Astrocyte (in vitro differentiated cells and primary cell): ENCODE results near the gene TMEM184C. TPM values are rescaled to one million over a fixed set of nuclear protein-coding genes. Genes with fewer than 3 reads are reported as not detected.

Experiments used
- DNase-seq: peaks from one replicate; pipeline ENCODE4 v3.0.0-alpha.2; 2010; ENCODE audit warnings: low read depth
- FAIRE-seq: peaks from 2 replicates; lab custom pipeline; 2011; peaks lifted over from hg19 to GRCh38; lab: Jason Lieb, UNC
- H2AFZ ChIP-seq: 2 replicates; pipeline ENCODE4 v1.6.0; 2012; ENCODE audit warnings: low read depth, low read length, inconsistent platforms
- H3K27ac ChIP-seq: 2 replicates; pipeline ENCODE4 v1.5.1; 2011; ENCODE audit warnings: low read depth, low read length, inconsistent platforms
- H3K27me3 ChIP-seq: 2 replicates; pipeline ENCODE4 v1.6.0; 2011; ENCODE audit warnings: low read length, inconsistent platforms; ENCODE audit not compliant: insufficient read depth
- H3K36me3 ChIP-seq: 2 replicates; pipeline ENCODE4 v1.5.1; 2011; ENCODE audit warnings: low read length, inconsistent platforms; ENCODE audit not compliant: insufficient read depth
- H3K4me1 ChIP-seq: 2 replicates; pipeline ENCODE4 v1.5.1; 2011; ENCODE audit warnings: low read length, inconsistent platforms; ENCODE audit not compliant: insufficient read depth
- H3K4me2 ChIP-seq: 2 replicates; pipeline ENCODE4 v1.6.0; 2012; ENCODE audit warnings: low read length, inconsistent platforms
- H3K4me3 ChIP-seq: 2 replicates; pipeline ENCODE4 v1.5.1; 2011; ENCODE audit warnings: low read depth, mild to moderate bottlenecking, low read length, inconsistent platforms; ENCODE audit not compliant: insufficient read depth
- H3K79me2 ChIP-seq: 2 replicates; pipeline ENCODE4 v1.6.0; 2012; ENCODE audit warnings: mild to moderate bottlenecking, low read length, inconsistent platforms; ENCODE audit not compliant: insufficient read depth
- H3K9ac ChIP-seq: 2 replicates; pipeline ENCODE4 v1.6.0; 2012; ENCODE audit warnings: mild to moderate bottlenecking, low read length, inconsistent platforms
- H3K9me3 ChIP-seq: 2 replicates; pipeline ENCODE4 v1.5.1; 2012; ENCODE audit warnings: low read depth, mild to moderate bottlenecking, low read length, inconsistent platforms; ENCODE audit not compliant: insufficient read depth
- H4K20me1 ChIP-seq: 2 replicates; pipeline ENCODE4 v1.6.0; 2012; ENCODE audit warnings: low read length, inconsistent platforms; ENCODE audit not compliant: insufficient read depth
- H3K27ac Mint-ChIP-seq: one replicate; pipeline ENCODE4 v1.8.0; 2021; ENCODE audit warnings: mild to moderate bottlenecking, mixed read lengths; ENCODE audit not compliant: unreplicated experiment
- H3K27me3 Mint-ChIP-seq: one replicate; pipeline ENCODE4 v1.8.0; 2021; ENCODE audit warnings: low read depth, mixed read lengths; ENCODE audit not compliant: unreplicated experiment
- H3K36me3 Mint-ChIP-seq: one replicate; pipeline ENCODE4 v1.8.0; 2021; ENCODE audit warnings: low read depth, mixed read lengths; ENCODE audit not compliant: unreplicated experiment
- H3K4me1 Mint-ChIP-seq: one replicate; pipeline ENCODE4 v1.8.0; 2021; ENCODE audit warnings: low read depth, mixed read lengths; ENCODE audit not compliant: unreplicated experiment
- H3K4me3 Mint-ChIP-seq: one replicate; pipeline ENCODE4 v1.8.0; 2021; ENCODE audit warnings: mild to moderate bottlenecking, moderate library complexity, mixed read lengths; ENCODE audit not compliant: unreplicated experiment
- H3K9me3 Mint-ChIP-seq: one replicate; pipeline ENCODE4 v1.8.0; 2021; ENCODE audit warnings: mild to moderate bottlenecking, mixed read lengths; ENCODE audit not compliant: unreplicated experiment
- EZH2 ChIP-seq: IDR thresholded peaks from 2 replicates; pipeline ENCODE4 v1.6.1; 2012; ENCODE audit warnings: mild to moderate bottlenecking, low read length, inconsistent platforms; ENCODE audit not compliant: insufficient read depth
- total RNA-seq: library from RNA; stranded (reverse); gene quantifications from 2 replicates; pipeline ENCODE4 v1.2.1, GENCODE V29; 2021
- TF ChIP-seq, protein P1 (sequence below): IDR thresholded peaks from 2 replicates; pipeline ENCODE4 v1.5.1; 2011; ENCODE audit warnings: low read depth, mild to moderate bottlenecking, inconsistent platforms, low read length, moderate library complexity; ENCODE audit not compliant: insufficient read depth

Gene TMEM184C
- total RNA-seq, 1 donor from 2014 or later = 42.3 TPM

DNA sequence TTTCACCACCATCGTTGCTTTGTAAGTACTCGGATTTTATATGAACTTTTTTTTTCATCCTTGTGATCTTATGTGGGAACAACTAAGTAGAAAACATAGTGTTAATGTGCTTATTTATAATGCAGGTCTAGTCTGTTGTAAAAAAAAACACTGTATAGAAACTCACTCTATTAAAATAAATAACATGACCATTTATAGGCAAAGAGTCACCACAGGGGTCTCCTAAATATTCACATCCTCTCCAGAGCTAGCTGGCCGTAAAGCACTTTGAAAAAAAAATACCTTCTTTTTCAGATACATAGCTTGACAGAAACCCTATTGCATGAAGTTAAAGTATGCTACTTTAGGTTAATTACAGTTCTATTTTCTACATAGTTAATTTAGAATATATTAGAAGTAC is 11.2 kb downstream of the TMEM184C start:
- H3K4me1 Mint-ChIP-seq = no peaks in the 10 kb centered on the region
- peaks cover 13% of the 10 kb centered on the region for H3K36me3 Mint-ChIP-seq
- H2AFZ ChIP-seq = no peak overlapping the region
- no peak overlapping the region for H3K4me3 ChIP-seq
- no peak overlapping the region for H3K4me3 Mint-ChIP-seq
- FAIRE-seq (no peak), DNase-seq (no peak)
- H4K20me1 ChIP-seq = no peaks in the 10 kb centered on the region
- peaks cover 33% of the 10 kb centered on the region for H3K36me3 ChIP-seq
- no peaks in the 10 kb centered on the region for H3K4me1 ChIP-seq
- H3K27ac Mint-ChIP-seq = no peak overlapping the region
- TF ChIP-seq, protein P1, sequence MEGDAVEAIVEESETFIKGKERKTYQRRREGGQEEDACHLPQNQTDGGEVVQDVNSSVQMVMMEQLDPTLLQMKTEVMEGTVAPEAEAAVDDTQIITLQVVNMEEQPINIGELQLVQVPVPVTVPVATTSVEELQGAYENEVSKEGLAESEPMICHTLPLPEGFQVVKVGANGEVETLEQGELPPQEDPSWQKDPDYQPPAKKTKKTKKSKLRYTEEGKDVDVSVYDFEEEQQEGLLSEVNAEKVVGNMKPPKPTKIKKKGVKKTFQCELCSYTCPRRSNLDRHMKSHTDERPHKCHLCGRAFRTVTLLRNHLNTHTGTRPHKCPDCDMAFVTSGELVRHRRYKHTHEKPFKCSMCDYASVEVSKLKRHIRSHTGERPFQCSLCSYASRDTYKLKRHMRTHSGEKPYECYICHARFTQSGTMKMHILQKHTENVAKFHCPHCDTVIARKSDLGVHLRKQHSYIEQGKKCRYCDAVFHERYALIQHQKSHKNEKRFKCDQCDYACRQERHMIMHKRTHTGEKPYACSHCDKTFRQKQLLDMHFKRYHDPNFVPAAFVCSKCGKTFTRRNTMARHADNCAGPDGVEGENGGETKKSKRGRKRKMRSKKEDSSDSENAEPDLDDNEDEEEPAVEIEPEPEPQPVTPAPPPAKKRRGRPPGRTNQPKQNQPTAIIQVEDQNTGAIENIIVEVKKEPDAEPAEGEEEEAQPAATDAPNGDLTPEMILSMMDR = no peak
- TF ChIP-seq EZH2 = no peak
- H3K27me3 ChIP-seq = no peaks in the 10 kb centered on the region
- H3K9me3 Mint-ChIP-seq = no peaks in the 10 kb centered on the region
- no peaks in the 10 kb centered on the region for H3K27me3 Mint-ChIP-seq
- H3K9ac ChIP-seq = no peak overlapping the region
- no peak overlapping the region for H3K27ac ChIP-seq
- no peaks in the 10 kb centered on the region for H3K9me3 ChIP-seq
- no peaks in the 10 kb centered on the region for H3K79me2 ChIP-seq
- H3K4me2 ChIP-seq = no peak overlapping the region

DNA sequence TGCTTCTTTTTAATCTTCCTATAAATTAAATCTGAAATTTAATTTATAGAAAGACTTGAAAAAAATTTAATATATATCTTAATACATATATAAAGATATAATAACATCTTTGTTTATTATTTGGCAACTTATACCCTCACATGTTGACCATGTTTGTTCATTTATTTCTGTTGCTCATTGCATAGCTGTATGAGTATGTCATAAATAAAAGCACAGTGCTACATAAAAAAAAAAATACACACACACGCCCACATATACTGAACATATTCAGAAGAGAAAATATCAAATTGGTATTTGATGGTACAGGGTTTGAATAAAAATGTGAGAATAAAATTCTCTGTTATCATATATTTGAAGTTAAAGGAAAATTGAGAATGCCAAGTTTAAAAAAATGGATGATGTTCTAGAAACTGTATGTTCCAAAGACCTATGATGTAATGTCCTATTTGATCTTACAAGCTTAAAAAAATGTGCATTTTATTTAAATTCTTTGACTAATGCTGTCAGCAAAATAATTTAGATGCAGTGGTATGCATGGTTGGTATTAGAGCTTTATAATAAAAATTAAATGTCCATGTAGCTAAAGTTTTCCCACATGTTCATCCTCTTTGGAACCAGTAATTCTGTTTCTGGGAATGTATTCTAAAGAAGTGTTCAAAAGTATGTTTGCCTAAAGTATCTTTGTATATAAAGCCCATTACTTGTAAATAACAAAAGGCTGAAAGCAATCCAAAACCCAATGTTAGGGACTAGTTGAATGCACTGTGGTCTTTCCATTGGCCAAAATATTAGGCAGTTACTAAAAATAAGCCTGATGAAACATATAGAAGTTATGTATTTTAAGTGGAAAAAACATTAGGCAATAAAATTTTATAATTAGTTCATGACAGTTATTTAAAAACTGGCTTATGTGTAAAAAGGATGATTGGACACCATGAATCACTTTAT is 12.9 kb downstream of the TMEM184C start:
- Histone ChIP-seq H3K4me3 (no peak overlapping the region), H3K9ac (no peak overlapping the region), H4K20me1 (no peaks in the 10 kb centered on the region), H3K4me1 (no peaks in the 10 kb centered on the region), H3K27me3 (no peaks in the 10 kb centered on the region), H3K79me2 (no peaks in the 10 kb centered on the region), H3K9me3 (no peaks in the 10 kb centered on the region), H2AFZ (no peak overlapping the region), H3K36me3 (peaks cover 38% of the 10 kb centered on the region), H3K4me2 (no peak overlapping the region), H3K27ac (no peak overlapping the region)
- no peak for TF ChIP-seq EZH2
- TF ChIP-seq, protein P1 = no peak
- Mint-ChIP-seq H3K27ac (no peak overlapping the region), H3K36me3 (peaks cover 23% of the 10 kb centered on the region), H3K4me3 (no peak overlapping the region), H3K27me3 (no peaks in the 10 kb centered on the region), H3K4me1 (no peaks in the 10 kb centered on the region), H3K9me3 (no peaks in the 10 kb centered on the region)
- FAIRE-seq (no peak), DNase-seq (no peak)

DNA sequence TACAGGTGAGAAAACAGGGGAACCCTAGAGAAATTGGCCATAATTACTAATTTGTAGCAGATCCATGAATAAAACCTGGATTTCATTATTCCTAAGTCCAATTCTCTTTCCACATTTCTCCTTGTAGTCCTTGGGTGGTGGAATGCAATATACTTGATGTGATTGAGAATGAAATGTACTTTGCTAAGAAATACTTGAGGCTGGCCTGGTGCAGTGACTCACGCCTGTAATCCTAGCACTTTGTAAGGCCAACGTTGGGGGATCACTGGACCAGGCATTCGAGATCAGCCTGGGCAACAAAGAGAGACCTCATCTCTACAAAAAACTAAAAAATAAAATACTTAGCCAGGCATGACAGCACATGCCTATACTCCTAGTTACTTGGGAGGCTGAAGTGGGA is 15.9 kb downstream of the TMEM184C start:
- Histone ChIP-seq H3K4me2 (no peak overlapping the region), H3K4me1 (no peaks in the 10 kb centered on the region), H3K27me3 (no peaks in the 10 kb centered on the region), H3K9ac (no peak overlapping the region), H3K36me3 (peaks cover 39% of the 10 kb centered on the region), H3K4me3 (no peak overlapping the region), H3K9me3 (no peaks in the 10 kb centered on the region), H3K27ac (no peak overlapping the region), H3K79me2 (no peaks in the 10 kb centered on the region), H4K20me1 (no peaks in the 10 kb centered on the region), H2AFZ (no peak overlapping the region)
- no peak for TF ChIP-seq EZH2
- TF ChIP-seq, protein P1 = no peak
- H3K4me3 Mint-ChIP-seq = no peak overlapping the region
- DNase-seq = peak; percentile 37
- H3K27me3 Mint-ChIP-seq = no peaks in the 10 kb centered on the region
- no peaks in the 10 kb centered on the region for H3K4me1 Mint-ChIP-seq
- no peaks in the 10 kb centered on the region for H3K9me3 Mint-ChIP-seq
- peak overlapping the region; percentile 60 for H3K27ac Mint-ChIP-seq
- FAIRE-seq = no peak
- H3K36me3 Mint-ChIP-seq = peaks cover 21% of the 10 kb centered on the region
